HG02763 (cell line): ENCODE results near the gene PPP1R9B.

Experiments
- ATAC-seq: cut with Tn5 transposase; IDR thresholded peaks from one replicate; pipeline ENCODE4 v1.9.1; 2021; ENCODE audit warnings: mild to moderate bottlenecking, moderate library complexity; ENCODE audit not compliant: unreplicated experiment

Gene PPP1R9B

DNA sequence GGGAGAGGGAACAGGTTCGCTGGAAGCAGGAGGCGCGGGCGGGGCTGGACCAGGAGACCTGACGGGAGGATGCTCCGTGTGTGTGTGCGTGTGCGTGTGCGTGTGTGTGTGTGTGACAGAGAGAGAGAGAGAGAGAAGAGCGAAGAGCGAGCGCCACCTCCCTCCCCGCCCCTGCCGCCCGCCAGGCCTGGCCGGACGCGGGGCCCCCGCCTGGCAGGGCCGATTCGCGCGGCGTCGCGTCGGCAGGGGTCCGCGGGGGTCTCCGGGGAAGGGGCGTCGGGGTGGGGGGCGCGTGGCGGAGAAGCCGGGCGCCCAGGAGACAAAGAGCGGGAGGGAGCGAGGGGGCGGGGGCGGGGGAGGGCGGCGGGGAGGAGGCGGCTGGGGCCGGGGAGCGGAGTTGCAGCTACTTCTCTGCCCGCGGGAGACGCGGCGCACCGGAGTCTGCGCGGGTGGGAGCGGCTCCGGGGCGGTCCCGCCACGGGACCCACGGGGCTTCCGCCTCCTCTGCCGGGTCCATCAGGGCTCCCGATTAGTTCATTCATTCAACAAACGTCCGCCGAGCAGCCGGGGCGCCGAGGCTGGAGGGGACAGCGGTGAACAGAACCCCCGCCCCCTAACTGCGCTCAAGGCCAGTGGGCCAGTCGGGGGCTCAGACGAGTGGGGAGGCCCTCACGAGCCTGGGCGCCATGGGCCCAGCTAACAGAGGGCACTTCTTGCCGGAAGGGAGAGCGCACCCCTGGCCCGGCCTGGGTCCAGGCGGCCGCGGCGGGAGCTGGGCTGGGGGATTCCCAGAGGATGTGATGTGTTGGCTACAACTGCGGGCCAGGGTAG is 20.5 kb downstream of the PPP1R9B start, which contains the start of gene SAMD14:
SAMD14 (minus strand) TSS at position 433 of the 831 bp plus-strand sequence. CDS start 5,201 bp downstream, outside the sequence.
- no peak for ATAC-seq

- no peak for ATAC-seq
Measured at GRCh38 chr17:50129353-50129727, 21.1 kb downstream of the PPP1R9B start.

GRCh38 chr17:50128441-50129352 is 21.8 kb downstream of the PPP1R9B start:
- no peak for ATAC-seq

- ATAC-seq: no peak
Measured at GRCh38 chr17:50127697-50128361, 22.6 kb downstream of the PPP1R9B start.

GRCh38 chr17:50125420-50125997 is 25.0 kb downstream of the PPP1R9B start:
- ATAC-seq: no peak

- ATAC-seq: no peak
Measured at GRCh38 chr17:50123649-50124349, 26.7 kb downstream of the PPP1R9B start.

- ATAC-seq: no peak
Measured at GRCh38 chr17:50122945-50123344, 27.5 kb downstream of the PPP1R9B start.

DNA sequence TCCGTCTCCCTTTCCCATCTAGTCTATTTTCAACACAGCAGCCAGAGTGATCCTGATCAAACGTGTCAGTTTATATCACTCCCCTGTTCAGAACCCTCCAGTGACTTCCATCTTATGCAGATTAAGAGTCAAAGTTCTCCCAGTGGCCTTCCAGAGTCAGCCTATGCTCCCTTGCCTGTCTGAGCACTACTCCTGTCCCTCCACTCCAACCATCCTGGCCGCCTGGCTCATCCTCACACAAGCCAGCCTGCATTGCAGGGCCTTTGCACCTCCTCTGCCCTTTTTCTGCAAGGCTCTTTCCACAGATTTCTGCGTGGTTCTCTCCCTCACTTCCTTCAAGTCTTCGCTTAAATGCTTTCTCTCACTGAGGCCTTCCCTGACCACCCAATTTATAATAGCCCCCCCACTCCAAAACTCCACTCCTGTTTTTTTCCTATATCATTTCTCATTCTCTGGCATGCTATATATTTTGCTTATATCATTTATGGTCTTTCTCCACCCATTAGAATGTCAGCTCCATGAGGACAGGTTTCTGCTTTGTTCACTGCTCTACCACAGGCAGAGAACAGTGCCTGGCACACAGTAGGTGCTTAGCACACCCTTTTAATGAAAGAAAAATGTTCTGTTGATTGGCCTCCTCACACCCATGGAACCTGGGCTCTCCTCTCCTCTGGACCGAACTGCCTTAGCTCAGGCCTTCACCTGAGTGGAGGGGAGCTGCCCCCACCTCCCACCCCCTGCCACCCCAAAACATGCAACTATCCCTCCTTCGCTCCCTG is 29.8 kb downstream of the PPP1R9B start:
- ATAC-seq: no peak

DNA sequence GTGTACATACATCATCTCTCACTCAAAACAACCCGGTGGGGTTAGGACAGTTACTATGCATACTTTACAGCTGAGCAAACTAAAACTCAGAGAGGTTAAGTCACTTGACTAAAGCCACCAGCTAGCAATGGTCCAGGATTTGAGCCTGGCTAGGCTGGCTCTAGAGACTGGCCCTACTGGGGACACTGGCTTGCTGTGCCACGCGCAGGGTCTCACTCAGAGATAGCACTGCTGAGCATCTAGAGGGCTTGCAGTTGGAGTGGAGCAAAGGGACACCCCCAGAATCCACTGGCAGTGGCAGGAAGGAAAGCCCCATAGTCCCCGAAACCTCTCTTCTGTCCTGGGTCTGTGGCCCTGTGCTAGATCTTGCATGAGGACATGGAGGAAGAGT is 31.7 kb downstream of the PPP1R9B start:
- no peak for ATAC-seq

GRCh38 chr17:50118076-50118827 is 32.2 kb downstream of the PPP1R9B start:
- ATAC-seq: no peak

GRCh38 chr17:50117202-50118051 is 33.0 kb downstream of the PPP1R9B start:
- ATAC-seq: no peak

DNA sequence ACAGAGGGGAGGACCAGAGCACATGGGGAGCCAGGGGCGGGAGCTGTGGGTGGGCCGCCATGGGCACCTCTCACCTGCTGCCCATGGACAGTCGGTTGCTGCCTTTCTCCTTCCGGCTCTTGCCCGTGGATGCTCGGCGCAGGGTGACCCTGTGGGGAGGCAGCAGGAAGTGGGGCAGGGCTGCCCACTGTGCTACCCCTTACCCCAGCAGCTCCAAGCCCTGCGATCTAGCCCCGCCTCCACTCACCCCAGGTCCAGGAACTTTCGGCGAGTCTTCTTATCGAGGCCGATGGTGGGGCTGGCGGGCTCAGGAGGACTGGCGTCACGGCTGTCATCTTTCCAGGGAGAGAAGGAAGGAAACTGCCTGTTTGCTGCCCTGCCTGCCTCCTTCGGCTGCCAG is 34.7 kb downstream of the PPP1R9B start:
- no peak for ATAC-seq

GRCh38 chr17:50114849-50115357 is 35.6 kb downstream of the PPP1R9B start:
- ATAC-seq: no peak

DNA sequence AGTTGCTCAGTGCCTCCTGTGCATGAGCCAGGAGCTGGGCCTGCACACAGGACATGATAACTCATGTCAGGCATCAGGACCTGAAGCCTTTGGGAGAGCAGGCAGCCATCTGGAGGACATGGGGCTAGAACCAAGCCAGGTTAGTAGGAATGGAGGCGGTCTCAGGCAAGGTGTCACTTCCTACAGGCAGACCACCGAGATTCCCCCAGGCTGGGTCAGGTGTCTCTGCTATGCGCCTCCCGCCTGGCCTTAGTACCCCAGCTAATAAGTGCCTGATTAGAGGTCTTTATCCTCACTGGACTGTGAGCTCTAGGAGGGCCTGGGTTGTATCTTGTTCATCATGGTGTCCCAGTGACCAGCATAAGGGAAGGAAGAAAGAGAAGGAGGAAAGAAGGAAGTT is 36.1 kb downstream of the PPP1R9B start:
- no peak for ATAC-seq

DNA sequence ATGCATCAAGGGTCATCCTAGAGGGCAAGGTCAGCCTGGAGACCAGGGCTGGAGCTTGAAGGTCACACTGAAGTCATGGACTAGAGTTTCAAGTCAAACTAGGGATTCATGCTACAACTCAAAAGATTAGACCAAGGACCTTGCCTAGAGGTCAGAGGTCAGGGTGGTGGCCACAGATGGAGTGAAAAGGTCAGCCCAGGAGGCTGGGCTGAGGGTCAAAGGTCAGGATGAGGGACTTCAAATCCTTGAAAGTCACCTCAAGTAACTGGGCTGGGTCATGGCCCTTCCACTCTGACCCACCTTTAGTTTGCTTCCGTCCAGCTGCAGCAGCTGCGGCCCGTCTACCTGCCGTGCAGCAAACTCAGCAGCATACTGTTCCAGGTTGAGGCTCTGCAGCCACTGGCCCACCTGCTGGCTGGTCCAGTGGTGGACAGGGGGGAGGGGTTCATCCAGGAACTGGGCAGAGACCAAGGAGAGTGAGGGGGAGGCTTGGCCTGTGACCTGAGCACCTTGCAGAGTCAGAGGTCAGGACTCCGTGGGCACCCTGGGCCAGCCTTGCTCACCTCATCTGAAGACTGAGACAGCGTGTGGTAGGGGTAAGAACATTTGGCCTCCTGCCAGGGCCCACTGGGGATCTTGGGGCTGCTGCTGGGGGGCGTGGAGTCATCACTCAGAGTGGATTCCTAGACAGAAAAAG is 36.7 kb downstream of the PPP1R9B start:
- ATAC-seq: no peak

GRCh38 chr17:50112694-50113093 is 37.8 kb downstream of the PPP1R9B start:
- no peak for ATAC-seq
